Sigmoid colon (tissue), 7 donors: ENCODE data around the gene TPI1. TPM values are rescaled to one million over a fixed set of nuclear protein-coding genes. Genes with fewer than 3 reads are reported as not detected.
A peak's percentile ranks its signal among the peaks of the same experiment; 100 is the strongest.
"Not testable (repeated sequence)": the region's sequence is repeated elsewhere in the genome, so short reads cannot be mapped to it uniquely, and the experiment has no call there.

Experiments used
- DNase-seq: peaks from one replicate; pipeline ENCODE4 v3.0.0-alpha.2; 2019
- H3K27ac ChIP-seq, 4 donors: fragments of 200-600 bp; sonication (generic); one replicate each; pipeline ENCODE4 v1.5.1; 2016 to 2019; ENCODE audit warnings: mild to moderate bottlenecking in 1 of 4
- H3K27me3 ChIP-seq, 3 donors: fragments of 200-600 bp; sonication (generic); one replicate each; pipeline ENCODE4 v1.5.1; 2019; ENCODE audit warnings: mild to moderate bottlenecking in 1 of 3
- H3K36me3 ChIP-seq, 4 donors: fragments of 200-600 bp; sonication (generic); one replicate each; pipeline ENCODE4 v1.5.1; 2016 to 2019
- H3K4me1 ChIP-seq, 4 donors: fragments of 200-600 bp; sonication (generic); one replicate each; pipeline ENCODE4 v1.5.1; 2017 to 2019
- H3K4me3 ChIP-seq, 4 donors: fragments of 200-600 bp; sonication (generic); one replicate each; pipeline ENCODE4 v1.5.1; 2017 to 2019; ENCODE audit warnings: mild to moderate bottlenecking in 2 of 4, moderate library complexity in 1 of 4
- H3K9me3 ChIP-seq, 4 donors: fragments of 200-600 bp in 3 of 4; sonication (generic) in 3 of 4; one replicate each; pipeline versions ENCODE4 v1.5.1 to v1.6.1; 2013 to 2019
- CTCF ChIP-seq, 4 experiments: fragments of 450-650 bp in 3 of 4; fragments of 200-600 bp in 1 of 4; IDR thresholded peaks; one replicate each; pipeline ENCODE4 v1.5.1; 2016 to 2019; ENCODE audit warnings: antibody characterized with exemption in 4 of 4, mild to moderate bottlenecking in 3 of 4, moderate library complexity in 2 of 4
- EP300 ChIP-seq, 4 donors: sonication (generic); formaldehyde crosslinking; IDR thresholded peaks; one replicate each; pipeline ENCODE4 v1.6.1; 2017; ENCODE audit warnings: antibody characterized with exemption in 4 of 4
- POLR2A ChIP-seq, 2 donors: fragments of 450-650 bp; IDR thresholded peaks; one replicate each; pipeline ENCODE4 v1.6.1; 2016; ENCODE audit warnings: antibody characterized with exemption in 2 of 2, mild to moderate bottlenecking in 2 of 2, moderate library complexity in 2 of 2
- POLR2AphosphoS5 ChIP-seq, 4 donors: sonication (generic); formaldehyde crosslinking; IDR thresholded peaks; one replicate each; pipeline ENCODE4 v1.6.1; 2017; ENCODE audit warnings: antibody characterized with exemption in 4 of 4
- WGBS, 2 donors: extraction: QIAGEN DNeasy Blood & Tissue Kit; methylation state at CpG; one replicate each; pipeline ENCODE4 v1.1.7; 2013; 5-methylcytosine and 5-hydroxymethylcytosine counted together
- intact Hi-C: fragments of 100-400 bp; cut with DNase I; formaldehyde crosslinking; loops from one replicate; pipeline ENCODE4 v1.15.1; 2023
- polyA plus RNA-seq, 3 donors: library from polyadenylated mRNA; stranded (reverse); fragments of 200-250 nt; gene quantifications; one replicate each; pipeline ENCODE4 v1.2.3, GENCODE V29; 2013
- total RNA-seq, 4 donors: library from RNA; depleted of rRNA; stranded (reverse); fragments of >200 nt; gene quantifications; one replicate each; pipeline ENCODE4 v1.1.0, GENCODE V29; 2016
- donor health status: healthy with polysubstance abuse.
- donor health status: Bipolar disorder and iron deficiency.
- donor health status: healthy.

TPI1 gene
- total and polyA plus RNA-seq, 7 donors: 194 to 994 (median 345) TPM

- Histone ChIP-seq H3K9me3 (no peaks in the 10 kb centered on the region), H3K27ac (no peak overlapping the region), H3K36me3 (peaks cover 0 to 16% (median 2%) of the 10 kb centered on the region in 4 donors), H3K4me1 (no peaks in the 10 kb centered on the region), H3K4me3 (no peak overlapping the region), H3K27me3 (no peaks in the 10 kb centered on the region)
- intact Hi-C loops: no loop called here
- TF ChIP-seq POLR2A (IDR thresholded peaks at IDR 0.05): no peak
- no peak for TF ChIP-seq POLR2AphosphoS5 (IDR thresholded peaks at IDR 0.05)
- no peak for DNase-seq
- WGBS, 2 donors: 86 to 88% methylated on average over 22 of the region's 22 CpGs
Observed at GRCh38 chr12:6884539-6884938, 17.2 kb downstream of the TPI1 start.

GRCh38 chr12:6886206-6886999 lies 19.1 kb downstream of the TPI1 start:
- peaks cover 0 to 16% (median 2%) of the 10 kb centered on the region in 4 donors for H3K36me3 ChIP-seq
- DNase-seq, intact Hi-C loops, H3K27ac ChIP-seq, H3K4me1 ChIP-seq, H3K27me3 ChIP-seq, H3K9me3 ChIP-seq, H3K4me3 ChIP-seq: not testable (repeated sequence)
- 42 to 71% methylated on average over 12 of the region's 15 CpGs for WGBS, 2 donors

GRCh38 chr12:6887460-6887859 lies 20.1 kb downstream of the TPI1 start:
- H3K36me3 ChIP-seq: peaks cover 0 to 16% (median 2%) of the 10 kb centered on the region in 4 donors
- TF ChIP-seq POLR2AphosphoS5 (IDR thresholded peaks at IDR 0.05) (no peak), EP300 (IDR thresholded peaks at IDR 0.05) (no peak), CTCF (IDR thresholded peaks at IDR 0.05) (no peak), POLR2A (IDR thresholded peaks at IDR 0.05) (no peak)
- no peaks in the 10 kb centered on the region for H3K27me3 ChIP-seq
- H3K27ac ChIP-seq: no peak overlapping the region
- H3K9me3 ChIP-seq: no peaks in the 10 kb centered on the region
- peak; percentile 38 for DNase-seq
- peaks cover 0 to 13% (median 6%) of the 10 kb centered on the region in 4 donors for H3K4me1 ChIP-seq
- intact Hi-C loops: no loop called here
- no peak overlapping the region for H3K4me3 ChIP-seq
- 37 to 70% methylated on average over 8 of the region's 8 CpGs for WGBS, 2 donors

- no peaks in the 10 kb centered on the region for H3K9me3 ChIP-seq
- no peak for DNase-seq
- intact Hi-C loops: no loop called here
- no peak overlapping the region for H3K4me3 ChIP-seq
- 89 to 92% methylated on average over 2 of the region's 2 CpGs for WGBS, 2 donors
- H3K27ac ChIP-seq: no peak overlapping the region
- no peaks in the 10 kb centered on the region for H3K27me3 ChIP-seq
- peaks cover 0 to 13% (median 6%) of the 10 kb centered on the region in 4 donors for H3K4me1 ChIP-seq
- peaks cover 0 to 16% (median 2%) of the 10 kb centered on the region in 4 donors for H3K36me3 ChIP-seq
- TF ChIP-seq CTCF (IDR thresholded peaks at IDR 0.05) (no peak), POLR2A (IDR thresholded peaks at IDR 0.05) (no peak), POLR2AphosphoS5 (IDR thresholded peaks at IDR 0.05) (no peak), EP300 (IDR thresholded peaks at IDR 0.05) (no peak)
Observed at GRCh38 chr12:6888360-6888759, 21.0 kb downstream of the TPI1 start.

- H3K27me3 ChIP-seq, H3K27ac ChIP-seq, DNase-seq, H3K9me3 ChIP-seq, H3K4me3 ChIP-seq, intact Hi-C loops: not testable (repeated sequence)
- peaks cover 0 to 13% (median 2%) of the 10 kb centered on the region in 4 donors for H3K36me3 ChIP-seq
- H3K4me1 ChIP-seq: peaks cover 0 to 13% (median 6%) of the 10 kb centered on the region in 4 donors
- 63 to 83% methylated on average over 7 of the region's 7 CpGs for WGBS, 2 donors
Observed at GRCh38 chr12:6888794-6889193, 21.5 kb downstream of the TPI1 start.

- H3K9me3 ChIP-seq, DNase-seq, intact Hi-C loops, H3K36me3 ChIP-seq, H3K27me3 ChIP-seq, H3K4me3 ChIP-seq: not testable (repeated sequence)
- Histone ChIP-seq H3K4me1 (peaks cover 0 to 13% (median 6%) of the 10 kb centered on the region in 4 donors), H3K27ac (peak overlapping the region; percentile 88 to 94 (median 90))
- 94 to 96% methylated on average over 21 of the region's 21 CpGs for WGBS, 2 donors
Observed at GRCh38 chr12:6889775-6890573, 22.6 kb downstream of the TPI1 start.
